BJ (cell line): ENCODE data around the gene APOC1. TPM values are rescaled to one million over a fixed set of nuclear protein-coding genes. Genes with fewer than 3 reads are reported as not detected.

Experiments used
- CTCF ChIA-PET: fragments of 350-600 bp; formaldehyde crosslinking; extraction: SDS; loops from one replicate; lab custom pipeline; 2021; ENCODE audit warnings: antibody characterized with exemption, inconsistent platforms; lab: Yijun Ruan, JAX
- POLR2A ChIA-PET: fragments of 300-600 bp; sonication (Branson Sonifier 250); formaldehyde crosslinking; extraction: SDS; loops from one replicate; lab custom pipeline; 2021; ENCODE audit warnings: antibody characterized with exemption; lab: Charles Lee
- DNase-seq: peaks from one replicate; pipeline ENCODE4 v3.0.0-alpha.2; 2011; ENCODE audit warnings: low read depth
- H3K27me3 ChIP-seq: 2 replicates; pipeline ENCODE4 v1.6.0; 2011; ENCODE audit warnings: low read length; ENCODE audit not compliant: control insufficient read depth, insufficient read depth
- H3K36me3 ChIP-seq: 2 replicates; pipeline ENCODE4 v1.5.1; 2011; ENCODE audit warnings: low read length; ENCODE audit not compliant: control insufficient read depth, insufficient read depth
- H3K4me3 ChIP-seq: 2 replicates; pipeline ENCODE4 v1.5.1; 2011; ENCODE audit warnings: low read depth, mild to moderate bottlenecking, control low read depth, low read length
- CTCF ChIP-seq: IDR thresholded peaks from 2 replicates; pipeline ENCODE4 v1.5.1; 2011; ENCODE audit warnings: low read depth, mild to moderate bottlenecking, control low read depth, inconsistent platforms, low read length, moderate library complexity; ENCODE audit not compliant: insufficient read depth
- polyA plus RNA-seq: library from polyadenylated mRNA; depleted of rRNA; stranded (reverse); fragments of >200 nt; gene quantifications from 2 replicates; pipeline ENCODE4 v1.2.3, GENCODE V29; 2011

The APOC1 gene
- polyA plus RNA-seq, 1 experiment, result 4.9 TPM

DNA sequence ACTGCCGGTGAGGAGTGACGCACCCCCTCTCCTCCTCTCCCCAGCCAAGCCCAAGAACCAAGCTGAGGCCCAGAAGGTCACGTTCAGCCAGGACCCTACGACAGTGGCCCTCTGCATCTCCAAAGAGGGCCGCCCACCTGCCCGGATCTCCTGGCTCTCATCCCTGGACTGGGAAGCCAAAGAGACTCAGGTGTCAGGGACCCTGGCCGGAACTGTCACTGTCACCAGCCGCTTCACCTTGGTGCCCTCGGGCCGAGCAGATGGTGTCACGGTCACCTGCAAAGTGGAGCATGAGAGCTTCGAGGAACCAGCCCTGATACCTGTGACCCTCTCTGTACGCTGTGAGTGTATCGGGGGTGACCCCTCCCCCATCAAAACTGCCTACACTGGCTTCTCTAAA lies 42.6 kb upstream of the APOC1 start:
- no peak for TF ChIP-seq CTCF
- ChIA-PET CTCF (interaction anchor here (0.6 kb wide), 1 partner anchor 87 kb away, joined by 3 read pairs; no protein-coding TSS in a partner anchor), POLR2A (no interaction called here)
- no peak for DNase-seq
- no peak overlapping the region for H3K4me3 ChIP-seq
- peaks cover 37% of the 10 kb centered on the region for H3K36me3 ChIP-seq
- no peaks in the 10 kb centered on the region for H3K27me3 ChIP-seq

DNA sequence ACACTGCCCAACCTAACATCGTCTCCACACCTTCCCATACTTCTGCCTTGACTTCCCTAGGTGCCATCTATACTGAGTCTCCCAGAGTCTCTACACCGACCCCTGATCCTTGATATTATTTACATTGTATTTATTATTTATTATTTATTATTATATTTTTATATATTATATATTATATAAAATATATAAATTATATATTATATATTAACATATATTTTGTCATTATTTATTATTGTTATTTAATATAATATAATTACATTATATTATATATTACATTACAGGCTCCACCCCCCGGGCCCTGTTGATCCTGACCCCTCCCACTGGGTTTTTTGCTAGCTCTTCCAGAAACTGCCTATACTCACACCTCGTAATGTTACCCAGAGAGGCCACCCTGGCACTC lies 41.7 kb upstream of the APOC1 start:
- Histone ChIP-seq H3K4me3 (no peak overlapping the region), H3K36me3 (peaks cover 44% of the 10 kb centered on the region), H3K27me3 (no peaks in the 10 kb centered on the region)
- ChIA-PET POLR2A (no interaction called here), CTCF (no interaction called here)
- TF ChIP-seq CTCF, result no peak
- DNase-seq, result no peak

DNA sequence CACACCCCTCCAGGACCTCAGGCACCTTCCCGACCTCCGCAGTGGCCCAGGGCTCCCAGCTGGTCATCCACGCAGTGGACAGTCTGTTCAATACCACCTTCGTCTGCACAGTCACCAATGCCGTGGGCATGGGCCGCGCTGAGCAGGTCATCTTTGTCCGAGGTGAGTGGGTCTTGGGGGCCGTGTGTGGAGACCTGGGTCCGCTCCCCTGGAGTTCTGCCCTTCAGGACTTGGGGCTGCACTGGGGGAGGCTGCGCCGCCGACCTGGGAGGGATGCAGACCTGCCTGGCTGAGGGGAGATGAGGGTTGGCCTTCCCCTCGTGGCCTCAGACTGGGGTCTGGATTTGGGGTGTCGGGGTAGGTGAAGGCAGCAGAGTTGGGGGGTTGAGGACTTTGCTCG lies 40.1 kb upstream of the APOC1 start:
- no peak for DNase-seq
- no peaks in the 10 kb centered on the region for H3K27me3 ChIP-seq
- ChIA-PET POLR2A (no interaction called here), CTCF (interaction anchor here (1.3 kb wide), 1 partner anchor 14 kb away, joined by 3 read pairs; no protein-coding TSS in a partner anchor)
- TF ChIP-seq CTCF, result no peak
- H3K4me3 ChIP-seq, result no peak overlapping the region
- H3K36me3 ChIP-seq, result peaks cover 48% of the 10 kb centered on the region

DNA sequence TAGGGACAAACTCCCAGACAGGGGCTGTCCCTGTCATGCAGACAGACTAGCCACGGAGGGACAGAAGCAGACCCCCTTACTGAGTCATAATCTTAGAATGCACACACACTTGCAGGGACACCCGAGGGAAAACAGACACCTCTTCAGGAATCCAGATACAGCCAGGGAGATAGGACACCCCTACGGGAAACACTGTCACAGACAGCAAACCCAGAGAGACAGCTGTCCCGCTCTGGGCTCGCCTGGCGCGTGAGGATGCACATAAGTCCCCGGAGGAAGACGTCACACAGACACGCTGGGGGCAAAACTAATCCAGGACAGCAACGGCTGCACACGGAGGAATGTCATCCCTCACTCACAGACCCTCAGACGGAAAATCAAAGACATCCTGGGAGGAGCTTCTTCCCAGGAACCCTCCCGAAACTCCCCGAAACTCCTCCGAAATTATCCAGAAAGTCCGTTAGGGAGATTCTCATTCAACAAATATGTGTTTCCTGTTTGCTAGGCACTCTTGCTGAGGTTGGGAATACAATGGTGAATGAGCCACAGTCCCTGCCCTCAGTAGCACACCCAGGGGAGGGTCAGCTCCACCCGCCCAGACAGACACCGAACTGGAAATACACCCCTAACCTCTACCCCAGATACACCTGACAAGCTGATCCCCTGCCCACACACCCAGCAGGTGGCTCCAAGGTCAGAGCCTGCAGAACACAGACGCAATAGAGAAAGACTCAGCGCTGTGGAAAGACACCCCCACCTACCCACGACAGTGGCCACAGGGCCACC lies 38.5 kb upstream of the APOC1 start:
- H3K27me3 ChIP-seq, result no peaks in the 10 kb centered on the region
- CTCF ChIA-PET, result interaction anchor here (0.6 to 1.6 kb wide), 3 partner anchors 11 to 152 kb away, joined by 3 to 5 read pairs (median 3); no protein-coding TSS in a partner anchor
- H3K4me3 ChIP-seq, result no peak overlapping the region
- H3K36me3 ChIP-seq, result peaks cover 51% of the 10 kb centered on the region
- POLR2A ChIA-PET, result no interaction called here
- TF ChIP-seq CTCF, result no peak
- DNase-seq, result no peak

- no peak for DNase-seq
- Histone ChIP-seq H3K4me3 (no peak overlapping the region), H3K27me3 (no peaks in the 10 kb centered on the region), H3K36me3 (peaks cover 49% of the 10 kb centered on the region)
- no peak for TF ChIP-seq CTCF
- ChIA-PET POLR2A (interaction anchor here (0.6 kb wide), 1 partner anchor 1208 kb away, joined by 3 read pairs; no protein-coding TSS in a partner anchor), CTCF (interaction anchor here (1.6 kb wide), 1 partner anchor 153 kb away, joined by 3 read pairs; no protein-coding TSS in a partner anchor)
Observed at GRCh38 chr19:44876930-44877535, 37.4 kb upstream of the APOC1 start.
